ENCODE measurements around the gene CENPF.
"Not testable (repeated sequence)": the region's sequence is repeated elsewhere in the genome, so short reads cannot be mapped to it uniquely, and the experiment has no call there.

Gene CENPF

GRCh38 chr1:214602764-214603657, at the start of gene CENPF:
Gene CENPF, plus strand, starts transcription at chr1:214603195. Its CDS starts 10,560 bp downstream, at chr1:214613755.
- peak; percentile 97 for DNase-seq (ENCODE audit: low read depth)

GRCh38 chr1:214557952-214558735, 44.9 kb upstream of the CENPF start:
- no peak for DNase-seq (ENCODE audit: low read depth)

- DNase-seq (ENCODE audit: low read depth), result no peak
These were observed 39.1 kb upstream of the CENPF start for GRCh38 chr1:214563881-214564280.

GRCh38 chr1:214565310-214565709, 37.7 kb upstream of the CENPF start:
- no peak for DNase-seq (ENCODE audit: low read depth)

- peak; percentile 96 for DNase-seq (ENCODE audit: low read depth)
These were observed 36.6 kb upstream of the CENPF start for GRCh38 chr1:214566158-214567104.

- no peak for DNase-seq (ENCODE audit: low read depth)
These were observed 35.5 kb upstream of the CENPF start for GRCh38 chr1:214567481-214567980.

- no peak for DNase-seq (ENCODE audit: low read depth)
These were observed 34.7 kb upstream of the CENPF start for GRCh38 chr1:214568328-214568727.

- DNase-seq (ENCODE audit: low read depth), result no peak
These were observed 33.5 kb upstream of the CENPF start for GRCh38 chr1:214569357-214570004.

GRCh38 chr1:214570442-214570841, 32.6 kb upstream of the CENPF start:
- DNase-seq (ENCODE audit: low read depth), result no peak

GRCh38 chr1:214571281-214571680, 31.7 kb upstream of the CENPF start:
- no peak for DNase-seq (ENCODE audit: low read depth)

- no peak for DNase-seq (ENCODE audit: low read depth)
These were observed 29.3 kb upstream of the CENPF start for GRCh38 chr1:214573386-214574318.

- no peak for DNase-seq (ENCODE audit: low read depth)
These were observed 28.2 kb upstream of the CENPF start for GRCh38 chr1:214574598-214575411.

- not testable (repeated sequence) for DNase-seq (ENCODE audit: low read depth)
These were observed 26.9 kb upstream of the CENPF start for GRCh38 chr1:214576120-214576519.

GRCh38 chr1:214579183-214579582, 23.8 kb upstream of the CENPF start:
- DNase-seq (ENCODE audit: low read depth), result no peak

- peak; percentile 94 for DNase-seq (ENCODE audit: low read depth)
These were observed 21.2 kb upstream of the CENPF start for GRCh38 chr1:214581785-214582184.

- no peak for DNase-seq (ENCODE audit: low read depth)
These were observed 20.6 kb upstream of the CENPF start for GRCh38 chr1:214582289-214582891.

GRCh38 chr1:214583113-214583512, 19.9 kb upstream of the CENPF start:
- no peak for DNase-seq (ENCODE audit: low read depth)

GRCh38 chr1:214583824-214584554, 19.0 kb upstream of the CENPF start:
- DNase-seq (ENCODE audit: low read depth), result no peak

Data from HS-5 (cell line).